ENCODE results near the gene PAGR1. TPM values are rescaled to one million over a fixed set of nuclear protein-coding genes. Genes with fewer than 3 reads are reported as not detected.

PAGR1 gene
- total and polyA plus RNA-seq, 9 of the 15 experiments (the other 6 are each of a cell fraction or from before 2014, with no cell fraction given), result 1.4 to 58.2 (median 16.8) TPM

DNA sequence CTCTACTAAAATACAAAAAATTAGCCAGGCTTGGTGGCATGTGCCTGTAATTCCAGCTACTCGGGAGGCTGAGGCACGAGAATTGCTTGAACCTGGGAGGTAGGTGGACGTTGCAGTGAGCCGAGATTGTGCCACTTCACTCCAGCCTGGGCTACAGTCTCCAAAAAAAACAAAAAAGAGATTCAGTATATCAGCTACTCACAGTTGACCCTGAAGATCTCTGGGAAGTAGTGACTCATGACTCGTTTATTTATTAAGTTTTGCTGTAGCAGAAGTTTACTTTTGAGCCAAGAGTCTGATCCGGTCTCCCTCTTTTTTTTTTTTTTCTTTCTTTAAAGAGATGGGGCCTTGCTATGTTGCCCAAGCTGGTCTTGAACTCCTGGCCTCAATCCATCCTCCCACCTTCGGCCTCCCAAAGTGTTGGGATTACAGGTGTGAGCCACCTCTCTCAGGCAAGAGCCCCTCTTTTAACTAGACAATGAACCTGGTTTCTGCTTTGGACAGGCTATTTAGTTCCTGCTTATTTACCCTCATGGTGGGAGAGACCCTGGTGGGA, 8.7 kb downstream of the PAGR1 start:
- Histone ChIP-seq H4K20me1 (replicated peaks; ENCODE audit: control insufficient read depth, insufficient read depth, low read length) (no peaks in the 10 kb centered on the region; the same call in 1 of the 2 replicates), H3K36me3 (ENCODE audit: control insufficient read depth, insufficient read depth, low read length) (peaks cover 5% of the 10 kb centered on the region), H3K9me3 (replicated peaks; ENCODE audit: control insufficient read depth, insufficient read depth, low read depth, low read length) (no peaks in the 10 kb centered on the region), H3K79me2 (ENCODE audit: control insufficient read depth, insufficient read depth, low read length) (no peaks in the 10 kb centered on the region), H3K9me1 (ENCODE audit: control insufficient read depth, insufficient read depth, low read length) (peaks cover 3% of the 10 kb centered on the region), H3K27me3 (ENCODE audit: control insufficient read depth in 2 of 2, insufficient read depth in 2 of 2, low read length in 2 of 2) (peaks cover 0 to 1% of the 10 kb centered on the region in 2 experiments; a peak in 1 of 5 replicates), H3K4me3 (no peak overlapping the region), H3K9ac (ENCODE audit: insufficient read depth in 1 of 2, low read depth in 2 of 2, low read length in 2 of 2) (peak overlapping the region in 1 of 2 experiments; percentile 70; a peak in 1 of 4 replicates), H3K4me1 (replicated peaks in 1 of 2; ENCODE audit: control insufficient read depth in 2 of 2, insufficient read depth in 2 of 2, low read length in 2 of 2) (peaks cover 22 to 34% of the 10 kb centered on the region in 2 experiments), H3K4me2 (ENCODE audit: insufficient read depth, low read length) (no peak overlapping the region), H3K27ac (ENCODE audit: extremely low read depth, low read depth, low read length) (no peak overlapping the region), H2AFZ (ENCODE audit: low read depth, low read length) (no peak overlapping the region)
- ChIA-PET CTCF (ENCODE audit: low intra/inter-chr PET ratio) (interaction anchor here (0.7 kb wide), 1 partner anchor 275 kb away, joined by 8 read pairs; no protein-coding TSS in a partner anchor), POLR2A (interaction anchor here (0.6 to 1.1 kb wide), 4 partner anchors 10 to 145 kb away, joined by 3 to 6 read pairs (median 4); partner anchors contain the start of gene QPRT)
- in situ Hi-C loops (cut with MboI), result no loop called here
- intact Hi-C loops (cut with micrococcal nuclease), result no loop called here
- no peak for FAIRE-seq
- 26% methylated on average over 7 of the region's 7 CpGs for WGBS (ENCODE audit: insufficient coverage, low coverage, missing lambda C conversion rate)
- no TSS peak for BruUV-seq (replicated peaks)
- DNase-seq (ENCODE audit: extremely low read depth in 1 of 4, low spot score in 3 of 4), result no peak
- ATAC-seq, result no peak
- TF ChIP-seq JUND (IDR thresholded peaks at IDR 0.05; ENCODE audit: borderline replicate concordance, low read depth, low read length), result peak; percentile 59; the same call in 1 of the 2 replicates
- TF ChIP-seq JUND (tag; IDR thresholded peaks at IDR 0.05; ENCODE audit: borderline replicate concordance, low read depth, low read length), result peak; percentile 47; the same call in 1 of the 3 replicates
- 0 out of 2 replicates have a peak, but pooled peaks have one; percentile 6 for TF ChIP-seq CBFA2T3 (IDR thresholded peaks at IDR 0.05)
- 0 out of 4 replicates have a peak, but pooled peaks of 1 of the 2 experiments have one; percentile 3 for TF ChIP-seq RCOR1 (IDR thresholded peaks at IDR 0.05; ENCODE audit: borderline replicate concordance in 1 of 2, low read depth in 2 of 2, low read length in 2 of 2)
- no peak for TF ChIP-seq CHD7 (IDR thresholded peaks at IDR 0.05; ENCODE audit: low read depth, low read length)
- TF ChIP-seq CXXC5 (CRISPR knock-in tag; IDR thresholded peaks at IDR 0.05), result no peak
- TF ChIP-seq HDAC3 (IDR thresholded peaks at IDR 0.05; ENCODE audit: borderline replicate concordance, partially characterized antibody), result no peak
- no peak for TF ChIP-seq HOMEZ (CRISPR knock-in tag; IDR thresholded peaks at IDR 0.05)
- no peak for TF ChIP-seq PHTF2 (CRISPR knock-in tag; IDR thresholded peaks at IDR 0.05)

Measured in K562 (cell line).